Smooth muscle cell (in vitro differentiated cells): ENCODE data around the gene SEZ6. TPM values are rescaled to one million over a fixed set of nuclear protein-coding genes. Genes with fewer than 3 reads are reported as not detected.

Experiments used
- DNase-seq: peaks from one replicate; lab custom pipeline; 2025; ENCODE audit not compliant: unreplicated experiment; lab: John Stamatoyannopoulos, UW
- H2AFZ ChIP-seq: fragments of 200-600 bp; sonication (generic); 2 replicates; pipeline ENCODE4 v1.6.0; 2016; ENCODE audit warnings: antibody characterized with exemption, low read depth, mild to moderate bottlenecking
- H3F3A ChIP-seq: fragments of 200-600 bp; sonication (generic); 2 replicates; pipeline ENCODE4 v1.6.0; 2017; ENCODE audit warnings: antibody characterized with exemption, low read depth
- H3K27ac ChIP-seq: fragments of 200-600 bp; sonication (generic); 2 replicates; pipeline ENCODE4 v1.5.1; 2016; ENCODE audit warnings: low read depth, mild to moderate bottlenecking
- H3K27me3 ChIP-seq: fragments of 200-600 bp; sonication (generic); 2 replicates; pipeline ENCODE4 v1.6.1; 2016; ENCODE audit warnings: low read depth, mild to moderate bottlenecking
- H3K36me3 ChIP-seq: fragments of 200-600 bp; sonication (generic); 2 replicates; pipeline ENCODE4 v1.5.1; 2016; ENCODE audit warnings: low read depth
- H3K4me1 ChIP-seq: fragments of 200-600 bp; sonication (generic); 2 replicates; pipeline ENCODE4 v1.5.1; 2016; ENCODE audit warnings: low read depth
- H3K4me2 ChIP-seq: fragments of 200-600 bp; sonication (generic); 2 replicates; pipeline ENCODE4 v1.6.0; 2016; ENCODE audit warnings: mild to moderate bottlenecking
- H3K4me3 ChIP-seq: fragments of 200-600 bp; sonication (generic); 2 replicates; pipeline ENCODE4 v1.5.1; 2016; ENCODE audit warnings: mild to moderate bottlenecking
- H3K79me2 ChIP-seq: fragments of 200-600 bp; sonication (generic); 2 replicates; pipeline ENCODE4 v1.6.0; 2016; ENCODE audit warnings: low read depth, mild to moderate bottlenecking
- H3K9ac ChIP-seq: fragments of 200-600 bp; sonication (generic); 2 replicates; pipeline ENCODE4 v1.6.0; 2016; ENCODE audit warnings: low read depth
- H3K9me3 ChIP-seq: fragments of 200-600 bp; sonication (generic); replicated peaks from 2 replicates; pipeline ENCODE4 v1.5.1; 2016; ENCODE audit warnings: low read depth
- H4K20me1 ChIP-seq: fragments of 200-600 bp; sonication (generic); 2 replicates; pipeline ENCODE4 v1.6.0; 2016; ENCODE audit warnings: low read depth
- CTCF ChIP-seq: fragments of 200-600 bp; sonication (generic); IDR thresholded peaks from 2 replicates; pipeline ENCODE4 v1.5.1; 2017; ENCODE audit warnings: borderline replicate concordance, mild to moderate bottlenecking, antibody characterized with exemption; ENCODE audit not compliant: insufficient read depth, poor library complexity, severe bottlenecking
- WGBS: methylation state at CpG from one replicate; pipeline ENCODE4 v1.1.7; 2016; ENCODE audit warnings: low lambda C conversion rate; 5-methylcytosine and 5-hydroxymethylcytosine counted together
- polyA plus RNA-seq: library from polyadenylated mRNA; unstranded; fragments of >200 nt; fragmentation: Nextera tagmentation; extraction: Ambion mirVana; gene quantifications from 2 replicates; pipeline ENCODE4 v1.2.1, GENCODE V29; 2016
- total RNA-seq: library from RNA; depleted of rRNA; stranded (reverse); fragments of >200 nt; gene quantifications from 2 replicates; pipeline ENCODE4 v1.2.3, GENCODE V29; 2014

SEZ6 gene
- total and polyA plus RNA-seq, 2 experiments from 2014 or later = not detected

- H3K9me3 ChIP-seq = no peaks in the 10 kb centered on the region
- WGBS = 84% methylated on average over 3 of the region's 3 CpGs
- no peaks in the 10 kb centered on the region for H3F3A ChIP-seq
- no peaks in the 10 kb centered on the region for H3K36me3 ChIP-seq
- no peak for TF ChIP-seq CTCF
- DNase-seq = no peak
- no peak overlapping the region for H3K27ac ChIP-seq
- H3K4me1 ChIP-seq = no peaks in the 10 kb centered on the region
- H3K27me3 ChIP-seq = peaks cover 6% of the 10 kb centered on the region
- no peak overlapping the region for H3K4me2 ChIP-seq
- H4K20me1 ChIP-seq = no peaks in the 10 kb centered on the region
- no peaks in the 10 kb centered on the region for H3K79me2 ChIP-seq
- no peak overlapping the region for H3K9ac ChIP-seq
- H2AFZ ChIP-seq = no peak overlapping the region
- no peak overlapping the region for H3K4me3 ChIP-seq
Observed at GRCh38 chr17:28956861-28957260, 49.0 kb downstream of the SEZ6 start.

GRCh38 chr17:28956112-28956511 lies 49.7 kb downstream of the SEZ6 start:
- DNase-seq = no peak
- TF ChIP-seq CTCF = no peak
- H3K4me2 ChIP-seq = no peak overlapping the region
- H3K4me3 ChIP-seq = no peak overlapping the region
- H3K9ac ChIP-seq = no peak overlapping the region
- no peaks in the 10 kb centered on the region for H3K36me3 ChIP-seq
- no peak overlapping the region for H2AFZ ChIP-seq
- H3K27me3 ChIP-seq = no peaks in the 10 kb centered on the region
- WGBS = 41% methylated on average over 7 of the region's 7 CpGs
- H3F3A ChIP-seq = no peaks in the 10 kb centered on the region
- H3K9me3 ChIP-seq = no peaks in the 10 kb centered on the region
- no peaks in the 10 kb centered on the region for H3K4me1 ChIP-seq
- no peaks in the 10 kb centered on the region for H4K20me1 ChIP-seq
- no peak overlapping the region for H3K27ac ChIP-seq
- H3K79me2 ChIP-seq = peaks cover under 1% of the 10 kb centered on the region

GRCh38 chr17:28955408-28955807 lies 50.4 kb downstream of the SEZ6 start:
- TF ChIP-seq CTCF = no peak
- no peaks in the 10 kb centered on the region for H3K4me1 ChIP-seq
- no peaks in the 10 kb centered on the region for H4K20me1 ChIP-seq
- H3K9ac ChIP-seq = no peak overlapping the region
- H3K4me2 ChIP-seq = no peak overlapping the region
- no peaks in the 10 kb centered on the region for H3K36me3 ChIP-seq
- H2AFZ ChIP-seq = no peak overlapping the region
- no peaks in the 10 kb centered on the region for H3K27me3 ChIP-seq
- 95% methylated on average over 5 of the region's 5 CpGs for WGBS
- no peaks in the 10 kb centered on the region for H3K9me3 ChIP-seq
- H3F3A ChIP-seq = peaks cover under 1% of the 10 kb centered on the region
- DNase-seq = no peak
- peaks cover 8% of the 10 kb centered on the region for H3K79me2 ChIP-seq
- no peak overlapping the region for H3K27ac ChIP-seq
- H3K4me3 ChIP-seq = no peak overlapping the region

- H3K4me2 ChIP-seq = no peak overlapping the region
- H3K4me3 ChIP-seq = no peak overlapping the region
- peaks cover 8% of the 10 kb centered on the region for H3K79me2 ChIP-seq
- no peak for DNase-seq
- no peaks in the 10 kb centered on the region for H3K4me1 ChIP-seq
- H3K9ac ChIP-seq = no peak overlapping the region
- no peaks in the 10 kb centered on the region for H3K36me3 ChIP-seq
- H3K27me3 ChIP-seq = no peaks in the 10 kb centered on the region
- H4K20me1 ChIP-seq = no peaks in the 10 kb centered on the region
- H3K27ac ChIP-seq = no peak overlapping the region
- no peaks in the 10 kb centered on the region for H3K9me3 ChIP-seq
- TF ChIP-seq CTCF = no peak
- H3F3A ChIP-seq = peaks cover 6% of the 10 kb centered on the region
- 90% methylated on average over 2 of the region's 2 CpGs for WGBS
- H2AFZ ChIP-seq = no peak overlapping the region
Observed at GRCh38 chr17:28954886-28955285, 50.9 kb downstream of the SEZ6 start.
